ENCODE results near the gene NAA80. TPM values are rescaled to one million over a fixed set of nuclear protein-coding genes. Genes with fewer than 3 reads are reported as not detected.

The NAA80 gene
- total and polyA plus RNA-seq, 2 donors (not counting 3 experiments of a cell fraction or from before 2014, with no cell fraction given): 9.0 to 13.1 TPM

DNA sequence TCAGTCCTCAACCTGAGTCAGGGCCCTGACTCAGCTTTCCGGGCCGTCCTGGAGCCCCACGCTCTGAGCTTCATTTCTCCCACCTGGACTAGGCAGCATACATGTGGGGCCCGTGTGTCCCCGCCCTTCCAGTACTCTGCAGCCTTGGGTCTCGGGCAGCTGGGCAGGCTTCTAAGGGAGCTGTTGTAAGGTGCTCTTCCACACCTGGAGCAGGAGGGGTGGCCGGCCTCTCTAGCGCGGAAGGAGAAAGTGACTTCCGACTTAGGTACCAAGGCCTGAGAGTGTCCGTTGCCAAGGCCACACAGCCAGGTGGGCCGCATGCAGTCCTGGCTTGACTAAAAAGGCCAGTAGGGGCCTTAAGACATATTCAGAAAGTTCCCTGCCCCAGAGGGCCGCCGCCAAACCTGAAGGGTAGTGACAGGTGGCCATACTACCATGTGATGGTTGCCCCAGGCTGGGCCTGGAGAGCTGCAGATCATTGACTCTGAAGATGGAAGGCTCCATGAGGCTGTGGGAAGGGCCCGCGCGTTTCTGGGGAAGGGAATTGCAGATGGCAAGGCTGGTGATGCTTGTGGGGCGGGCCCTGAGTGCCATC lies 39.7 kb downstream of the NAA80 start:
- peak overlapping the region; percentile 39 for H3K27ac ChIP-seq (ENCODE audit: insufficient read depth, low read depth, low read length)
- BruUV-seq (replicated peaks): TSS peak; percentile 8
- H3K4me3 ChIP-seq (replicated peaks in 1 of 3; ENCODE audit: insufficient read depth in 1 of 3, low read depth in 1 of 3, low read length in 3 of 3): no peak overlapping the region
- H3K9ac ChIP-seq (replicated peaks; ENCODE audit: extremely low read depth, insufficient read depth, low read length): no peak overlapping the region
- no peak overlapping the region for H2AFZ ChIP-seq (ENCODE audit: low read depth, low read length)
- DNase-seq (ENCODE audit: low read depth, low spot score): no peak
- H3K27me3 ChIP-seq (ENCODE audit: control insufficient read depth in 2 of 2, insufficient read depth in 2 of 2, low read length in 2 of 2): no peaks in the 10 kb centered on the region
- no peak for FAIRE-seq
- dilution Hi-C loops (cut with MboI; ENCODE audit: extremely low pct_ligation_motif_present, low sequenced_read_pairs): no loop called here
- no peaks in the 10 kb centered on the region for H3K9me3 ChIP-seq (replicated peaks; ENCODE audit: control insufficient read depth, insufficient read depth, low read length)
- ChIA-PET POLR2A (interaction anchor here (0.8 to 2.1 kb wide), 2 partner anchors 16 to 24 kb away, joined by 3 to 11 read pairs; no protein-coding TSS in a partner anchor), CTCF (interaction anchor here (0.6 to 8.6 kb wide), 15 partner anchors 9 to 75 kb away, joined by 3 to 98 read pairs (median 12); partner anchors contain the start of genes GNAI2, GNAT1, HYAL3 and NAA80)
- intact Hi-C loops (cut with micrococcal nuclease): loop anchor here (1.0 to 10.0 kb wide), 5 partner anchors 13 to 135 kb away; no protein-coding TSS in a partner anchor
- H3K36me3 ChIP-seq (ENCODE audit: control insufficient read depth in 2 of 2, extremely low read depth in 1 of 2, insufficient read depth in 2 of 2, low read length in 2 of 2): peaks cover 14 to 33% of the 10 kb centered on the region in 2 experiments
- H3K79me2 ChIP-seq (ENCODE audit: control insufficient read depth, insufficient read depth, low read length): peaks cover 23% of the 10 kb centered on the region
- no peak overlapping the region for H3K4me2 ChIP-seq (ENCODE audit: insufficient read depth, low read length)
- TF ChIP-seq GATA2 (IDR thresholded peaks at IDR 0.05; ENCODE audit: insufficient read depth, insufficient read length, low read depth, low read length) (no peak), EZH2 (IDR thresholded peaks at IDR 0.05; ENCODE audit: borderline replicate concordance, low read depth, low read length, severe bottlenecking) (no peak), POLR2AphosphoS5 (IDR thresholded peaks at IDR 0.05; ENCODE audit: insufficient read depth, low read depth, low read length) (no peak), POLR2A (IDR thresholded peaks at IDR 0.05; ENCODE audit: low read depth, low read length) (no peak), JUN (IDR thresholded peaks at IDR 0.05; ENCODE audit: borderline replicate concordance, insufficient read depth, insufficient read length, low read depth) (no peak), FOS (IDR thresholded peaks at IDR 0.05; ENCODE audit: borderline replicate concordance, insufficient read depth, low read length) (no peak)
- TF ChIP-seq, protein P1, sequence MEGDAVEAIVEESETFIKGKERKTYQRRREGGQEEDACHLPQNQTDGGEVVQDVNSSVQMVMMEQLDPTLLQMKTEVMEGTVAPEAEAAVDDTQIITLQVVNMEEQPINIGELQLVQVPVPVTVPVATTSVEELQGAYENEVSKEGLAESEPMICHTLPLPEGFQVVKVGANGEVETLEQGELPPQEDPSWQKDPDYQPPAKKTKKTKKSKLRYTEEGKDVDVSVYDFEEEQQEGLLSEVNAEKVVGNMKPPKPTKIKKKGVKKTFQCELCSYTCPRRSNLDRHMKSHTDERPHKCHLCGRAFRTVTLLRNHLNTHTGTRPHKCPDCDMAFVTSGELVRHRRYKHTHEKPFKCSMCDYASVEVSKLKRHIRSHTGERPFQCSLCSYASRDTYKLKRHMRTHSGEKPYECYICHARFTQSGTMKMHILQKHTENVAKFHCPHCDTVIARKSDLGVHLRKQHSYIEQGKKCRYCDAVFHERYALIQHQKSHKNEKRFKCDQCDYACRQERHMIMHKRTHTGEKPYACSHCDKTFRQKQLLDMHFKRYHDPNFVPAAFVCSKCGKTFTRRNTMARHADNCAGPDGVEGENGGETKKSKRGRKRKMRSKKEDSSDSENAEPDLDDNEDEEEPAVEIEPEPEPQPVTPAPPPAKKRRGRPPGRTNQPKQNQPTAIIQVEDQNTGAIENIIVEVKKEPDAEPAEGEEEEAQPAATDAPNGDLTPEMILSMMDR (IDR thresholded peaks at IDR 0.05; ENCODE audit: extremely low read depth in 1 of 2, insufficient read depth in 1 of 2, low read depth in 1 of 2, low read length in 2 of 2): no peak
- TF ChIP-seq, protein P2, sequence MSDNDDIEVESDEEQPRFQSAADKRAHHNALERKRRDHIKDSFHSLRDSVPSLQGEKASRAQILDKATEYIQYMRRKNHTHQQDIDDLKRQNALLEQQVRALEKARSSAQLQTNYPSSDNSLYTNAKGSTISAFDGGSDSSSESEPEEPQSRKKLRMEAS (IDR thresholded peaks at IDR 0.05; ENCODE audit: insufficient read depth, insufficient read length): no peak
- H4K20me1 ChIP-seq (replicated peaks; ENCODE audit: control insufficient read depth, extremely low read depth, insufficient read depth, low read length): no peaks in the 10 kb centered on the region
- H3K9me1 ChIP-seq (replicated peaks; ENCODE audit: control insufficient read depth, extremely low read depth, insufficient read depth, low read length): no peaks in the 10 kb centered on the region
- peaks cover 35% of the 10 kb centered on the region for H3K4me1 ChIP-seq (ENCODE audit: control insufficient read depth, extremely low read depth, insufficient read depth, low read length)

Data from endothelial cell of umbilical vein (primary cell).